OCI-LY1 (cell line): ENCODE measurements around the gene SLC9A1.

ENCODE experiments used
- H2AFZ ChIP-seq: fragments of 200-600 bp; sonication (generic), shearing (Covaris generic); 2 replicates; pipeline ENCODE4 v1.6.0; 2014; ENCODE audit warnings: antibody characterized with exemption, mild to moderate bottlenecking, low read length
- H3F3A ChIP-seq: fragments of 200-600 bp; sonication (generic), shearing (Covaris generic); 2 replicates; pipeline ENCODE4 v1.6.0; 2014; ENCODE audit warnings: mild to moderate bottlenecking, antibody characterized with exemption, low read length, moderate library complexity; ENCODE audit not compliant: insufficient read depth
- H3K27ac ChIP-seq: fragments of 200-600 bp; sonication (generic); 2 replicates; pipeline ENCODE4 v1.5.1; 2014; ENCODE audit warnings: low read length, mixed run types, mild to moderate bottlenecking, low read depth; ENCODE audit not compliant: poor library complexity, severe bottlenecking
- H3K27me3 ChIP-seq: fragments of 200-600 bp; sonication (generic); 2 replicates; pipeline ENCODE4 v1.6.0; 2014; ENCODE audit warnings: antibody characterized with exemption, mild to moderate bottlenecking, low read length, moderate library complexity; ENCODE audit not compliant: insufficient read depth
- H3K36me3 ChIP-seq: fragments of 200-600 bp; sonication (generic); 2 replicates; pipeline ENCODE4 v1.6.1; 2014; ENCODE audit warnings: mild to moderate bottlenecking, antibody characterized with exemption, low read length, moderate library complexity, mixed read lengths; ENCODE audit not compliant: insufficient read depth
- H3K4me1 ChIP-seq: fragments of 200-600 bp; sonication (generic); 2 replicates; pipeline ENCODE4 v1.5.1; 2014; ENCODE audit warnings: mild to moderate bottlenecking, low read length, moderate library complexity; ENCODE audit not compliant: insufficient read depth, severe bottlenecking
- H3K4me2 ChIP-seq: fragments of 200-600 bp; sonication (generic), shearing (Covaris generic); 2 replicates; pipeline ENCODE4 v1.6.1; 2014; ENCODE audit warnings: low read length
- H3K4me3 ChIP-seq: fragments of 200-600 bp; sonication (generic); 2 replicates; pipeline ENCODE4 v1.5.1; 2014; ENCODE audit warnings: low read length, low read depth, mild to moderate bottlenecking, mixed read lengths; ENCODE audit not compliant: poor library complexity, severe bottlenecking
- H3K79me2 ChIP-seq: fragments of 200-600 bp; shearing (Covaris generic); 2 replicates; pipeline ENCODE4 v1.6.1; 2016; ENCODE audit warnings: mixed run types, low read length, mixed read lengths; ENCODE audit not compliant: insufficient read depth
- H3K9ac ChIP-seq: fragments of 200-600 bp; sonication (generic), shearing (Covaris generic); 2 replicates; pipeline ENCODE4 v1.6.1; 2014; ENCODE audit warnings: mild to moderate bottlenecking, low read length, mixed read lengths
- H3K9me2 ChIP-seq: fragments of 200-600 bp; sonication (generic), shearing (Covaris generic); 2 replicates; pipeline ENCODE4 v1.6.1; 2014; ENCODE audit warnings: low read depth, mild to moderate bottlenecking, low read length, mixed read lengths
- H3K9me3 ChIP-seq: fragments of 200-600 bp; shearing (Covaris generic); 2 replicates; pipeline ENCODE4 v1.6.1; 2014; ENCODE audit warnings: low read length, mixed read lengths
- H4K20me1 ChIP-seq: fragments of 200-600 bp; sonication (generic), shearing (Covaris generic); 2 replicates; pipeline ENCODE4 v1.6.0; 2016; ENCODE audit warnings: mild to moderate bottlenecking, low read length; ENCODE audit not compliant: insufficient read depth
- CTCF ChIP-seq: fragments of 200-600 bp; sonication (generic), shearing (Covaris generic); IDR thresholded peaks from 2 replicates; pipeline ENCODE4 v1.5.1; 2017; ENCODE audit warnings: mild to moderate bottlenecking, antibody characterized with exemption, low read length, moderate library complexity, mixed read lengths
- EZH2 ChIP-seq: fragments of 200-600 bp; sonication (generic), shearing (Covaris generic); IDR thresholded peaks from 2 replicates; pipeline ENCODE4 v1.8.0; 2017; ENCODE audit warnings: borderline replicate concordance, mixed run types, mild to moderate bottlenecking, antibody characterized with exemption, low read length, moderate library complexity, mixed read lengths

The SLC9A1 gene

DNA sequence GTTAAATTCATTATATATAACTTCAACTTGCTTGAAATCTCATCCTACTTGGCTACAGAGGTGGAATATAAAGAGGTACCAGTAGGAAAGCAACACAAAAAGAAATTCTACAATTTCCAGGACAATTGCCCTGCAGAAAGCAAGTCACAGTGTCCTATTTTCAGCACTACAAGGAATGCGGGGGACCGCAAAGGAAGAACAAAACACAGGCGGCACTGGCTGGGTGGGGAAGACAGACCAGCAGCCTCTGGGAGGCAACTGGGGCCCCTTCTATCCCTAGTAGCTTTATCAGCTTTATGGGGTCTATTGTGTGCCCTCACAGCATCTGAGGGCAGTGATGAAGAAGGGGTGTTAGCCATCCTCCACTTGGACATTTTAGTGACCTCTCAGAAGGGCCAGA lies 30.5 kb downstream of the SLC9A1 start:
- no peak for TF ChIP-seq EZH2
- H3K27me3 ChIP-seq = no peaks in the 10 kb centered on the region
- H3K9me3 ChIP-seq = no peaks in the 10 kb centered on the region

DNA sequence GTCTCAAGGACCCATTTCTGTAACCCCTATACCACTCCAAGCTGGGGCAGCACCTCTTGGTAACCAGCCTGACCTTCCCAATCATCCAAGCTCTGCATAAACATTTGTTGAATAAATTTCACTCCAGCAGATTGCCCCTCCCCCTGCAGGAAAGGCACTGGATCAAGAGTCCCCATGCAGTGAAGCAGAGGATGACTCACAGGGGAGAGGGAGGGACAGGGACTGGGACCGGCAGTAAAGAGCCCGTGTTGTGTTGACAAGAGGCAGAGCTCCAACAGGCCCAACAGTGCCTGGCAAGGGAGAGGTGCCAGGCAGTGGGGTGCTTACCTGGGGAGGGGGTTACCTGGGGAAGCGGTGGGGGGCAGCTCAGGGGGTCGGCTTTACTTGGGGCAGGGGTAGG lies 32.3 kb downstream of the SLC9A1 start:
- TF ChIP-seq CTCF (no peak), EZH2 (no peak)
- H3K27ac ChIP-seq = no peak overlapping the region
- H3K4me2 ChIP-seq = no peak overlapping the region
- no peaks in the 10 kb centered on the region for H3K79me2 ChIP-seq
- H3K9me3 ChIP-seq = no peaks in the 10 kb centered on the region
- no peak overlapping the region for H3K4me3 ChIP-seq
- H3K36me3 ChIP-seq = peaks cover 4% of the 10 kb centered on the region; the same call in 1 of the 2 replicates
- no peak overlapping the region for H2AFZ ChIP-seq
- H3F3A ChIP-seq = no peaks in the 10 kb centered on the region
- H3K9me2 ChIP-seq = no peaks in the 10 kb centered on the region
- no peaks in the 10 kb centered on the region for H3K4me1 ChIP-seq
- no peak overlapping the region for H3K9ac ChIP-seq
- no peaks in the 10 kb centered on the region for H3K27me3 ChIP-seq
- H4K20me1 ChIP-seq = no peaks in the 10 kb centered on the region

More for the DNA sequence above, 30.5 kb downstream of the SLC9A1 start:
- Histone ChIP-seq H3K79me2 (no peaks in the 10 kb centered on the region), H3K9ac (no peak overlapping the region), H3K4me1 (no peaks in the 10 kb centered on the region), H4K20me1 (no peaks in the 10 kb centered on the region), H3K4me2 (no peak overlapping the region), H3K27ac (no peak overlapping the region), H3K4me3 (no peak overlapping the region), H3F3A (no peaks in the 10 kb centered on the region), H3K36me3 (peaks cover 4% of the 10 kb centered on the region; the same call in 1 of the 2 replicates), H2AFZ (no peak overlapping the region), H3K9me2 (no peaks in the 10 kb centered on the region)

DNA sequence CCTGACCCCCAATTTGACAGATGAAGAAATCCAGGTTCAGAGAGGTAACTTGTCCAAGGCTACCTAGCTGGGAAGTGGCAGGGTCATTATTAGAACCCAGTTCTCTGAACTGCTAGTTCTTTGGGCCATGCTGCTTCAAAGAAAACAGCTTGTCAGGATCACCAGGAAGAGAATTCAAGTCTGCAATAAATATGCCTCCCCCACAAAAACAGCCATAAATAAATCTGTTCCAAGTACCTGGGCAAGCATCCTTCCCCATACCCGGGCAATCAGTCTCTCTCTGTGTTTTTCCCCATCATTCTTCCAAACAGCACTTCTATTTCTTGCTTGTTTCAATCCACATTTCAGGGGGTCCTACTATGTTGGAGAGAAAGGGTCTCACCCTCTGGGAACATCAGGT lies 34.1 kb downstream of the SLC9A1 start:
- Histone ChIP-seq H4K20me1 (no peaks in the 10 kb centered on the region), H3K4me1 (no peaks in the 10 kb centered on the region), H3K9me3 (no peaks in the 10 kb centered on the region), H3K36me3 (no peaks in the 10 kb centered on the region), H3F3A (no peaks in the 10 kb centered on the region), H3K4me2 (no peak overlapping the region), H2AFZ (no peak overlapping the region), H3K9me2 (no peaks in the 10 kb centered on the region), H3K4me3 (no peak overlapping the region), H3K27me3 (no peaks in the 10 kb centered on the region), H3K27ac (no peak overlapping the region), H3K79me2 (no peaks in the 10 kb centered on the region), H3K9ac (no peak overlapping the region)
- TF ChIP-seq EZH2 (no peak), CTCF (no peak)

- Histone ChIP-seq H3K27ac (no peak overlapping the region), H3K9ac (no peak overlapping the region), H3K9me3 (no peaks in the 10 kb centered on the region), H4K20me1 (no peaks in the 10 kb centered on the region), H3K36me3 (peaks cover 8% of the 10 kb centered on the region; the same call in 1 of the 2 replicates), H3K27me3 (no peaks in the 10 kb centered on the region), H3K9me2 (no peaks in the 10 kb centered on the region), H3K4me3 (no peak overlapping the region), H2AFZ (no peak overlapping the region), H3K4me1 (no peaks in the 10 kb centered on the region), H3K79me2 (no peaks in the 10 kb centered on the region), H3F3A (no peaks in the 10 kb centered on the region), H3K4me2 (no peak overlapping the region)
- TF ChIP-seq CTCF (no peak), EZH2 (no peak)
Observed at GRCh38 chr1:27118440-27118689, 36.6 kb downstream of the SLC9A1 start.
